ENCODE measurements around the gene NXT1. TPM values are rescaled to one million over a fixed set of nuclear protein-coding genes. Genes with fewer than 3 reads are reported as not detected.

Gene NXT1
- total RNA-seq, 1 experiment from 2014 or later = 40.1 TPM

DNA sequence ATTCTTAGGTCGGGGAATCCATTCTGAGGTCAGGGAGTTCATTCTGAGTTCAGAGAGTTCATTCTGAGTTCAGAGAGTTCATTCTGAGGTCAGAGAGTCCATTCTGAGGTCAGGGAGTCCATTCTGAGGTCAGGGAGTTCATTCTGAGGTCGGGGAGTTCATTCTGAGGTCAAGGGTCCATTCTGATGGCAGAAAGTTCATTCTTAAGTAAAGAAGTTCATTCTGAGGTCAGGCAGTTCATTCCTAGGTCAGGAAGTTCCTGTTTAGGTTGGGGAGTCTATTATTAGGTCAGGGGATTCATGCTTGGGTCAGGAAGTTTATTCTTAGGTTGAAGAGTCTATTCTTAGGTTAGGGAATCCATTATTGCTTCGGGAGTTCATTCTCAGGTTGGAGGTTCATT is 16.5 kb upstream of the NXT1 start:
- Mint-ChIP-seq H3K9me3 (ENCODE audit: unreplicated experiment) (peaks cover 6% of the 10 kb centered on the region), H3K36me3 (ENCODE audit: insufficient read depth, unreplicated experiment) (peaks cover 5% of the 10 kb centered on the region), H3K27ac (ENCODE audit: low read depth, unreplicated experiment) (no peak overlapping the region), H3K4me1 (ENCODE audit: insufficient read depth, unreplicated experiment) (no peaks in the 10 kb centered on the region), H3K27me3 (ENCODE audit: insufficient read depth, unreplicated experiment) (no peaks in the 10 kb centered on the region), H3K4me3 (ENCODE audit: unreplicated experiment) (no peak overlapping the region)
- BruUV-seq (replicated peaks) = no TSS peak
- intact Hi-C loops (cut with micrococcal nuclease) = no loop called here
- ChIA-PET POLR2A (no interaction called here), CTCF (no interaction called here)
- TF ChIP-seq, protein P1, sequence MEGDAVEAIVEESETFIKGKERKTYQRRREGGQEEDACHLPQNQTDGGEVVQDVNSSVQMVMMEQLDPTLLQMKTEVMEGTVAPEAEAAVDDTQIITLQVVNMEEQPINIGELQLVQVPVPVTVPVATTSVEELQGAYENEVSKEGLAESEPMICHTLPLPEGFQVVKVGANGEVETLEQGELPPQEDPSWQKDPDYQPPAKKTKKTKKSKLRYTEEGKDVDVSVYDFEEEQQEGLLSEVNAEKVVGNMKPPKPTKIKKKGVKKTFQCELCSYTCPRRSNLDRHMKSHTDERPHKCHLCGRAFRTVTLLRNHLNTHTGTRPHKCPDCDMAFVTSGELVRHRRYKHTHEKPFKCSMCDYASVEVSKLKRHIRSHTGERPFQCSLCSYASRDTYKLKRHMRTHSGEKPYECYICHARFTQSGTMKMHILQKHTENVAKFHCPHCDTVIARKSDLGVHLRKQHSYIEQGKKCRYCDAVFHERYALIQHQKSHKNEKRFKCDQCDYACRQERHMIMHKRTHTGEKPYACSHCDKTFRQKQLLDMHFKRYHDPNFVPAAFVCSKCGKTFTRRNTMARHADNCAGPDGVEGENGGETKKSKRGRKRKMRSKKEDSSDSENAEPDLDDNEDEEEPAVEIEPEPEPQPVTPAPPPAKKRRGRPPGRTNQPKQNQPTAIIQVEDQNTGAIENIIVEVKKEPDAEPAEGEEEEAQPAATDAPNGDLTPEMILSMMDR (IDR thresholded peaks at IDR 0.05; ENCODE audit: unreplicated experiment) = no peak
- DNase-seq (ENCODE audit: unreplicated experiment) = no peak

DNA sequence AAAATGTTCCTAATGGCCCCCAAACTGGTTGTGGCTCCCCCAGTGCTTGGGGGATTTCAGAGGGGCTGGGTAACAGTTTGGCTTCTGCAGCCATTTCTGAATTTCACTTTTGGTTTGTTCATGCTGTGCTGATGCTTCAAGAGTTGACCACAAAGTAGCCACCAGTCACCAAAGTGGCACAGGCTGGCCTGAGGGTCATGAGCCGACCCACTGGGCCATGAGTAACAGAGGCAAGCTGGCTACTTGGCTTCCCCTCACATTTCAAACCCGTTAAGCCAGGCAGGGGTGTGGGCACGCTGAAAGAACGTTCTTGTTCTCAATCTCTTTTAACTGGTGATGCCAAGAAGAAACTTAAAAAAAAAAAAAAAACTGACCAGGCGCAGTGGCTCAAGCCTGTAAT is 15.1 kb upstream of the NXT1 start:
- ChIA-PET POLR2A (no interaction called here), CTCF (interaction anchor here (0.6 to 10.9 kb wide), 2 partner anchors 20 to 643 kb away, joined by 3 to 233 read pairs; no protein-coding TSS in a partner anchor)
- Mint-ChIP-seq H3K9me3 (ENCODE audit: unreplicated experiment) (peaks cover 6% of the 10 kb centered on the region), H3K27me3 (ENCODE audit: insufficient read depth, unreplicated experiment) (no peaks in the 10 kb centered on the region), H3K27ac (ENCODE audit: low read depth, unreplicated experiment) (no peak overlapping the region), H3K4me3 (ENCODE audit: unreplicated experiment) (no peak overlapping the region), H3K36me3 (ENCODE audit: insufficient read depth, unreplicated experiment) (no peaks in the 10 kb centered on the region), H3K4me1 (ENCODE audit: insufficient read depth, unreplicated experiment) (no peaks in the 10 kb centered on the region)
- TF ChIP-seq, protein P1 (IDR thresholded peaks at IDR 0.05; ENCODE audit: unreplicated experiment) = no peak
- BruUV-seq (replicated peaks) = no TSS peak
- intact Hi-C loops (cut with micrococcal nuclease) = no loop called here
- DNase-seq (ENCODE audit: unreplicated experiment) = no peak

DNA sequence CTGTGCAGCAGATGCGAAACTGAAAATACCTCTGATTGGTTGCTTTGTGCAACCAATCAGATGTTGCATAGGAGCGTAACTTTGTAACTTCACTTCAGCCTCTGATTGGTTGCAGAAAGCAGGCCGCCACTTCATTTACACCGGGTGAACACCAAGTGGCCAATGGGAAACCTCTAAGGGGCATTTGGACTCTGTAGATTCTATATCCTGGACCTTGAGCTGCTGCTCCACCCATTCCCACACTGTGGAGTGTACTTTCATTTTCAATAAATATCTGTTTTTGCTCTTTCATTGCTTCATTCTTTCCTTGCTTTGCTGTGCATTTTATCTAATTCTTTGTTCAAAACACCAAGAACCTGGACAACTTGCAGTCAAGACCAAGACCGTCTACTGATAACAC is 14.1 kb upstream of the NXT1 start:
- Mint-ChIP-seq H3K27me3 (ENCODE audit: insufficient read depth, unreplicated experiment) (no peaks in the 10 kb centered on the region), H3K4me3 (ENCODE audit: unreplicated experiment) (no peak overlapping the region), H3K9me3 (ENCODE audit: unreplicated experiment) (no peaks in the 10 kb centered on the region), H3K36me3 (ENCODE audit: insufficient read depth, unreplicated experiment) (no peaks in the 10 kb centered on the region), H3K4me1 (ENCODE audit: insufficient read depth, unreplicated experiment) (no peaks in the 10 kb centered on the region), H3K27ac (ENCODE audit: low read depth, unreplicated experiment) (no peak overlapping the region)
- ChIA-PET POLR2A (interaction anchor here (1.5 kb wide), 1 partner anchor 14 kb away, joined by 8 read pairs; the partner anchor contains the start of gene NXT1), CTCF (interaction anchor here (0.6 to 10.9 kb wide), 7 partner anchors 16 to 998 kb away, joined by 3 to 233 read pairs (median 4); no protein-coding TSS in a partner anchor)
- TF ChIP-seq, protein P1 (IDR thresholded peaks at IDR 0.05; ENCODE audit: unreplicated experiment) = no peak
- BruUV-seq (replicated peaks) = no TSS peak
- no peak for DNase-seq (ENCODE audit: unreplicated experiment)
- intact Hi-C loops (cut with micrococcal nuclease) = no loop called here

DNA sequence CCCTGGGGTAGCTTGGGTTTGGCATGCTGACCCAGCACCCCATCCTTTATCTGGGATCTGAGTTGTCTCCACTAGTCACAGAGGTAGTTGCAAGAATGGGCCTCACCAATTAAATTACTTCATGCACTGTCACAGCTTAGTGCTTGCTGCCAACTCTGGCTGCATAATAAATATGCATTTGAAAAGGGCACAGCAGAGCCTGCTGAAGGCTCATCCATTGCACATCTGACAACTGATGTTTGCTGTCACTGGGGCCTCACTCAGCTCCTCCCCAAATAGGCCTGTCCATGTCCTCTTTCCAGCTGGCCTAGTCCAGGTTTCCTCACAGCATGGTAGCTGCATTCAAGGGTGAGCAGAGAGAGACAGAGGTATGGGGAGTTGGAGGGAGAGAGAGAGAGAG is 13.3 kb upstream of the NXT1 start:
- TF ChIP-seq, protein P1 (IDR thresholded peaks at IDR 0.05; ENCODE audit: unreplicated experiment) = no peak
- no peak overlapping the region for H3K27ac Mint-ChIP-seq (ENCODE audit: low read depth, unreplicated experiment)
- ChIA-PET POLR2A (interaction anchor here (1.5 kb wide), 1 partner anchor 13 kb away, joined by 8 read pairs; the partner anchor contains the start of gene NXT1), CTCF (interaction anchor here (0.6 to 10.9 kb wide), 7 partner anchors 77 to 999 kb away, joined by 3 to 233 read pairs (median 3); no protein-coding TSS in a partner anchor)
- no peak for DNase-seq (ENCODE audit: unreplicated experiment)
- intact Hi-C loops (cut with micrococcal nuclease) = no loop called here
- no peaks in the 10 kb centered on the region for H3K36me3 Mint-ChIP-seq (ENCODE audit: insufficient read depth, unreplicated experiment)
- H3K27me3 Mint-ChIP-seq (ENCODE audit: insufficient read depth, unreplicated experiment) = no peaks in the 10 kb centered on the region
- no peaks in the 10 kb centered on the region for H3K4me1 Mint-ChIP-seq (ENCODE audit: insufficient read depth, unreplicated experiment)
- no peaks in the 10 kb centered on the region for H3K9me3 Mint-ChIP-seq (ENCODE audit: unreplicated experiment)
- no TSS peak for BruUV-seq (replicated peaks)
- no peak overlapping the region for H3K4me3 Mint-ChIP-seq (ENCODE audit: unreplicated experiment)
